ENCODE results near the gene ACOT7.

DNA sequence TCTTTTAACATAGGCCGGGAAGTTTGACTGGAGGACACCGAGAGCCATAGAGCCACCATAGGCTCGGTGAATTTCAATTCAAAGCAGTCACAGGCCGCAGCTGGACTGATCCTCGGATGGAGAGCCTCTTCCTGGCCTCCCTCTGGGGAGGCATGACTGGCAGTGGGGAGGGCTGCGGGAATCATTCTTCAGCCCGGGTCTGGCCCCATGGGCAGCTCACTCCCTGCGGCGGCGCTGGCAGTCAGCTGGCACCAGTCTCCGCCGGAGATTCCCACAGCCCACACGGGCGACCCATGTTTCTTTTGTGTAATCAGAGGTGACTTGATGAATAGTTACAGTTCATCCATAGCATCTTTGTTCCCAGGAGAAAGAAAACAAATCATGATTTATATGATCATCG lies 41.6 kb upstream of the ACOT7 start:
- TF ChIP-seq, protein P1, sequence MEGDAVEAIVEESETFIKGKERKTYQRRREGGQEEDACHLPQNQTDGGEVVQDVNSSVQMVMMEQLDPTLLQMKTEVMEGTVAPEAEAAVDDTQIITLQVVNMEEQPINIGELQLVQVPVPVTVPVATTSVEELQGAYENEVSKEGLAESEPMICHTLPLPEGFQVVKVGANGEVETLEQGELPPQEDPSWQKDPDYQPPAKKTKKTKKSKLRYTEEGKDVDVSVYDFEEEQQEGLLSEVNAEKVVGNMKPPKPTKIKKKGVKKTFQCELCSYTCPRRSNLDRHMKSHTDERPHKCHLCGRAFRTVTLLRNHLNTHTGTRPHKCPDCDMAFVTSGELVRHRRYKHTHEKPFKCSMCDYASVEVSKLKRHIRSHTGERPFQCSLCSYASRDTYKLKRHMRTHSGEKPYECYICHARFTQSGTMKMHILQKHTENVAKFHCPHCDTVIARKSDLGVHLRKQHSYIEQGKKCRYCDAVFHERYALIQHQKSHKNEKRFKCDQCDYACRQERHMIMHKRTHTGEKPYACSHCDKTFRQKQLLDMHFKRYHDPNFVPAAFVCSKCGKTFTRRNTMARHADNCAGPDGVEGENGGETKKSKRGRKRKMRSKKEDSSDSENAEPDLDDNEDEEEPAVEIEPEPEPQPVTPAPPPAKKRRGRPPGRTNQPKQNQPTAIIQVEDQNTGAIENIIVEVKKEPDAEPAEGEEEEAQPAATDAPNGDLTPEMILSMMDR (IDR thresholded peaks at IDR 0.05; ENCODE audit: insufficient read depth, low read length): no peak
- TF ChIP-seq SPI1 (IDR thresholded peaks at IDR 0.05; ENCODE audit: borderline replicate concordance, low read depth): no peak
- TF ChIP-seq, protein P2, sequence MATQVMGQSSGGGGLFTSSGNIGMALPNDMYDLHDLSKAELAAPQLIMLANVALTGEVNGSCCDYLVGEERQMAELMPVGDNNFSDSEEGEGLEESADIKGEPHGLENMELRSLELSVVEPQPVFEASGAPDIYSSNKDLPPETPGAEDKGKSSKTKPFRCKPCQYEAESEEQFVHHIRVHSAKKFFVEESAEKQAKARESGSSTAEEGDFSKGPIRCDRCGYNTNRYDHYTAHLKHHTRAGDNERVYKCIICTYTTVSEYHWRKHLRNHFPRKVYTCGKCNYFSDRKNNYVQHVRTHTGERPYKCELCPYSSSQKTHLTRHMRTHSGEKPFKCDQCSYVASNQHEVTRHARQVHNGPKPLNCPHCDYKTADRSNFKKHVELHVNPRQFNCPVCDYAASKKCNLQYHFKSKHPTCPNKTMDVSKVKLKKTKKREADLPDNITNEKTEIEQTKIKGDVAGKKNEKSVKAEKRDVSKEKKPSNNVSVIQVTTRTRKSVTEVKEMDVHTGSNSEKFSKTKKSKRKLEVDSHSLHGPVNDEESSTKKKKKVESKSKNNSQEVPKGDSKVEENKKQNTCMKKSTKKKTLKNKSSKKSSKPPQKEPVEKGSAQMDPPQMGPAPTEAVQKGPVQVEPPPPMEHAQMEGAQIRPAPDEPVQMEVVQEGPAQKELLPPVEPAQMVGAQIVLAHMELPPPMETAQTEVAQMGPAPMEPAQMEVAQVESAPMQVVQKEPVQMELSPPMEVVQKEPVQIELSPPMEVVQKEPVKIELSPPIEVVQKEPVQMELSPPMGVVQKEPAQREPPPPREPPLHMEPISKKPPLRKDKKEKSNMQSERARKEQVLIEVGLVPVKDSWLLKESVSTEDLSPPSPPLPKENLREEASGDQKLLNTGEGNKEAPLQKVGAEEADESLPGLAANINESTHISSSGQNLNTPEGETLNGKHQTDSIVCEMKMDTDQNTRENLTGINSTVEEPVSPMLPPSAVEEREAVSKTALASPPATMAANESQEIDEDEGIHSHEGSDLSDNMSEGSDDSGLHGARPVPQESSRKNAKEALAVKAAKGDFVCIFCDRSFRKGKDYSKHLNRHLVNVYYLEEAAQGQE (IDR thresholded peaks at IDR 0.05; ENCODE audit: insufficient replicate concordance, low read depth): no peak
- no peak for TF ChIP-seq GABPA (IDR thresholded peaks at IDR 0.05; ENCODE audit: low read depth)

All from HL-60 (cell line).